ENCODE measurements around the gene VSIG2.
A peak's percentile ranks its signal among the peaks of the same experiment; 100 is the strongest.

VSIG2 gene

DNA sequence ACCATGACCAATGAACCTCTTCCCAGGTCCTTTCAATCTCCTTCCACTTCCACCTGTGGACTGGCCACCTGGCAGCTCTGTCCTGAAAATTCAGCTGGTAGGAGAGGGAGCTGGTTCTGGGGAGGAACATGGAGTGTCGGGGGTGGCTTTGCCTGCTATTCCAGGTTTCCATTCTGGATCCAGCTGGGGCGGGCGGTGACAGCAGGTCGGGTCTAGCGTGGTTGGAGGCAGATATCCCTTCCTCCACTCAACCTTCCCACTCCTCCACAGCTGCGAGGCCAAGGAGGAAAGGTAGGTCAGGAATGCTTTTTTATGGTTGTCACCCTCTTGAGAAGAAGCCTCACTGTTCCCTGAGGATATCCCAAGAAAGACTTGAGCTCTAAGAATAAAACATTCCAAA, 9.0 kb downstream of the VSIG2 start:
- H3K4me3 ChIP-seq (ENCODE audit: low read depth, low read length), result no peak overlapping the region
- TF ChIP-seq, protein P1, sequence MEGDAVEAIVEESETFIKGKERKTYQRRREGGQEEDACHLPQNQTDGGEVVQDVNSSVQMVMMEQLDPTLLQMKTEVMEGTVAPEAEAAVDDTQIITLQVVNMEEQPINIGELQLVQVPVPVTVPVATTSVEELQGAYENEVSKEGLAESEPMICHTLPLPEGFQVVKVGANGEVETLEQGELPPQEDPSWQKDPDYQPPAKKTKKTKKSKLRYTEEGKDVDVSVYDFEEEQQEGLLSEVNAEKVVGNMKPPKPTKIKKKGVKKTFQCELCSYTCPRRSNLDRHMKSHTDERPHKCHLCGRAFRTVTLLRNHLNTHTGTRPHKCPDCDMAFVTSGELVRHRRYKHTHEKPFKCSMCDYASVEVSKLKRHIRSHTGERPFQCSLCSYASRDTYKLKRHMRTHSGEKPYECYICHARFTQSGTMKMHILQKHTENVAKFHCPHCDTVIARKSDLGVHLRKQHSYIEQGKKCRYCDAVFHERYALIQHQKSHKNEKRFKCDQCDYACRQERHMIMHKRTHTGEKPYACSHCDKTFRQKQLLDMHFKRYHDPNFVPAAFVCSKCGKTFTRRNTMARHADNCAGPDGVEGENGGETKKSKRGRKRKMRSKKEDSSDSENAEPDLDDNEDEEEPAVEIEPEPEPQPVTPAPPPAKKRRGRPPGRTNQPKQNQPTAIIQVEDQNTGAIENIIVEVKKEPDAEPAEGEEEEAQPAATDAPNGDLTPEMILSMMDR (IDR thresholded peaks at IDR 0.05; ENCODE audit: low read depth, low read length, missing control alignments), result no peak
- DNase-seq (ENCODE audit: low read depth), result no peak

DNA sequence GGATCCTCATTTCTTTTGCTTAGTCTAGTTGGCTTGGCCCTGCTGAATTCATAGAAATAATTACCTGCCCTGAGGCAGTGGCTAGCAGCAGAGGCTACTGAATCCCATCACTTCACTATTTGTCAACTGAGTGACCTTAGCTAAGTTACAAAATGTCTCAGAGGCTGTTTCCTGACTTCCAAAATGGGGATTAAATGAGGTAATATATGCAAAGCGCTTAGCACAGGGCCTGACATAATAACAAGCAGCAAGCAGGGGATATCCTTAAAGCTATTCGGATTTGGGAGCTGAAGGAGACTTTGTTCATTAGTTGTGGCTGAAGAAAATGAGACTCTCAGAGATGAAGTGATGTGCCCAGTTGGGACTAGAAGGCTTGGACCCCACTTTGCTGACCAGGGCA, 9.5 kb downstream of the VSIG2 start:
- no peak for DNase-seq (ENCODE audit: low read depth)
- H3K4me3 ChIP-seq (ENCODE audit: low read depth, low read length), result no peak overlapping the region
- TF ChIP-seq, protein P1 (IDR thresholded peaks at IDR 0.05; ENCODE audit: low read depth, low read length, missing control alignments), result no peak

DNA sequence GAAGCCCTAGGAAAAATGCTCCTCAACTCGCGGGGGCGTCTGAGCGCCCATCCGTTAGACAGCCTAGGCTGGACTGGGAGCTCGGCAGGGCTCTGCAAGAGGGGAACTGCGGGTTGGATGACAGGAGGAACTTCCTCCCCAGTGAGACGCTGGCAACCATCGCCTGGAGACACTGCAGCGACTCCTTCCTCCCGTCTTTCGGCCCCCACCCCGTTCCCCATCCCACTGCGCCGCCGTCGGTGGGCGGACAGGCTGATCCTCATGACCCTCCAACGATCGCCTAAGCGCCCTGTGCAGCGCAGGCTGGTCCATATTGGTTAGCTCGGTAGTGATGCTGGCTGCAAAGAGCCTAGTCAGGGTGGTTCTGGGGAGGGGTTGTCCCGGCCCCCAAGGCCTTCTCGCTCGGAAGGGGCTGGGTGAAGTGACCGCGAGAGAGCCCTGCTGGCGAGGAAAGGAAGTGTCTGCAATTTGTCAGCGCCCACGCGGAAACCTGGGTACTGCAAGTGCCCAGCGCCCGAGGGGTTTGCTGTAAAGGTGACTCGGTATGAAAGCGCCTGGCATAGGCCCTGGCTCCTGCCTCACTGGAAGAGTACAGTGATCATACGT, 11.7 kb downstream of the VSIG2 start:
- H3K4me3 ChIP-seq (ENCODE audit: low read depth, low read length), result peak overlapping the region; percentile 49
- no peak for DNase-seq (ENCODE audit: low read depth)
- TF ChIP-seq, protein P1 (IDR thresholded peaks at IDR 0.05; ENCODE audit: low read depth, low read length, missing control alignments), result peak; percentile 68

DNA sequence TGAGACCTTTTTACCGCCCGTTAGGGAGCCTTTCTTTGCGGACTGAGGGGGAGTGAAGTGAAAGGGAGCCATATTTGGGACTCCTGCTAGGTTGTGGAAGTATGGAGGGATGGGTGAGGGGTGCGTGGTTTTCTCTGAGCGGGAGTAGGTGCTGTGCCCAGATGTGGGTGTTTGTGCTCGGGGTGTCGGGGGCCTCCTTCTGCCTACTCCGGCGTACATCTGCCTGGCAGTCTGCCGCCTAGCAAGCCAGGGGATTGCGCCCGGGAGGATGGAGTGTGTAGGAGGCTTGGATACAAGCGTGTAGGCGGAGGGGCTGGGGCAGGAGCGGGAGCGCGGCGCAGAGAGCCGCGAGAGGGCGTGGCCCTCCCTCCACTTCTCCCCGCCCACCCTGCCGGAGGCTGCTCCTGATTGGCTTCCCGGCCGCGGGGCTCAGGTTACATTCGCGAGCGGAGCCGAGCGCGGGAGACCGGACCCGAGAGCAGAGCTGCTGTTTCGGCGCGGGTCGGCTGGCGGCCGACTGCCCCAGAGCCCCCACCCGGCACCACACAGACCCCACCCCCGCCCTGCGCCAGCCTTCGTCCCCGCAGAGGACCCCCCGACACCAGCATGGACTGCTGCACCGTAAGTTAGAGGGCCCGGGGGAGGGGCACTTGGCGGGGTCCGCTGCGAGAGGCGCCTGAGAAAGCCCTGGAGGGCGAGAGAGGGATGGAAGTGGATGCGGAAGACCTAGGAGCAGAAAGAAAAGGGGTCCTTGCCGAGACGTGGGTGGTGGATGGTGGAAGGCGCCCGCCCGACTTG, 12.4 kb downstream of the VSIG2 start, which contains the start of gene NRGN:
Gene NRGN, plus strand, starts transcription at position 464 of the 798 bp plus-strand sequence. Its CDS starts 143 bp downstream, at position 607.
- DNase-seq (ENCODE audit: low read depth), result peak; percentile 35
- peak within 1 kb of the TSS; percentile 49 for H3K4me3 ChIP-seq (ENCODE audit: low read depth, low read length)
- TF ChIP-seq, protein P1 (IDR thresholded peaks at IDR 0.05; ENCODE audit: low read depth, low read length, missing control alignments), result no peak

DNA sequence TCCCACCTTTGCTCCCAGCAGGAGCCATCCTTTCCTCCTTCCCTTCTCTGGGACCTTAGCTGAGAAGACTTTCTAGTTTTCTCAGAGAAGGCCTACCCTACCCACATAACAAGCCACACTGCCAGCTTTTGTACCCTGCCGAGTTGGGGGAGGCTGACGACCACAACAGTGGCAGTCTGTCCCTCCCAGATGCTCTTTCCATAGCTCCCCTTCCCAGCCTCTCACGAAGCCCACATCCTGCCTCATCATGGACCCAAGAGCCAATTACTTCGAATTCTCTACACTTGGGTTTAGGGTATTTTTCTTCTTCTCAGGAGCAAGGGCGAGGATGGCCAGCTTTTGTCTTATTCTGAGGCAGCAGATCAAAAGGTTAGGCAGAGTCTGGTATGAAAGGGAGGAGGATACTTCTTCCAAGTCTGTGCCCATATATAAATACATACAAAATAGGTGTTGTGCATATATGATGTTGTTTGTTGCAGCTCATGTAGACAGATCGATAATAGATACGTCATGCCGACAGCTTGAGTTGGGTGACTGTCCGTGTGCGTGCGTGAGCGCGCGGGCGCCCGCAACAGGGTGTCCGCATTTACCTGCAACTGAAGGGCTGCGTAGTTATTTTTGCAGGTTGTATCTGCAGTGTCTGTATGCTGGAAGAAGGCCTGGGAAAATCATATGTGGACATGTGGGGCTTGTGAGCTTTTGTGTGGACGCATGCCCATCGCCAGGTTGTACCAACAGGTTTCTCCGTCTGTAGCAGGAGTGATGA, 13.2 kb downstream of the VSIG2 start:
- no peak overlapping the region for H3K4me3 ChIP-seq (ENCODE audit: low read depth, low read length)
- TF ChIP-seq, protein P1 (IDR thresholded peaks at IDR 0.05; ENCODE audit: low read depth, low read length, missing control alignments), result no peak
- DNase-seq (ENCODE audit: low read depth), result no peak

DNA sequence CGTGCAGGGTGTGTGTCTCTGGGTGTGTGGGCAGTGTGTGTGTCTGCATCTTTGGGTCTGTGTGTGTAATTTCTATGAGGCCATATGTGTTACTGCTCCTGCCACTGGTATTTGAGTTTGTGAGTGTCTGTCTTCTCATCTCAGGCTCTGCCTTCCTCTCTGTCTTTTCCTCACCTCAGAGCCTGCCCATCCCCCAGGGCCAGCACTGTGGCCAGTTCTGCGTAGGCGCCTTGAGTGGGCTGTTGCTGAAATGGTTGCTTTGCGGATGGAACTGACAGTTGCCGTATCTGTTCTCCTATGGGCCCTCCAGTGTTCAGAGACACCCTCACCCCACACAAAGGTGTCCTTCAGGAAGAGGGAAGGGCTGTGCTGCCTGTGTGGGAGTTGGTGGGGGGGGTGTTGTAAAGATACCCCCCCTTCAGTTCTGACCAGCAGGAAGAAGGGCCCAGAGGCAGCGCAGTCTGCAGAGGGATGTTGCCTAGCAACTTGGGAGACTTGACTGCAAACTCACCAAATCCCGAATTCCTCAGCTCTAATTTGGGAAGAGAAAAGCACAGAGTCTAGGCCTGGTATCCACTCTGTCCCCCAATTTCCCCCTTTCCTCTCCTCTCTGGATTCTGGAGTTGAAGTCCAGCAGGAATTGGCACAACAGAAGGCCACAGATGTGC, 14.3 kb downstream of the VSIG2 start:
- no peak overlapping the region for H3K4me3 ChIP-seq (ENCODE audit: low read depth, low read length)
- TF ChIP-seq, protein P1 (IDR thresholded peaks at IDR 0.05; ENCODE audit: low read depth, low read length, missing control alignments), result no peak
- no peak for DNase-seq (ENCODE audit: low read depth)

All from GM12864 (cell line).